BJ (cell line): Measurements from ENCODE around the gene SLC25A51. TPM values are rescaled to one million over a fixed set of nuclear protein-coding genes. Genes with fewer than 3 reads are reported as not detected.

Experiments
- CTCF ChIA-PET: fragments of 350-600 bp; formaldehyde crosslinking; extraction: SDS; loops from one replicate; lab custom pipeline; 2021; ENCODE audit warnings: antibody characterized with exemption, inconsistent platforms; lab: Yijun Ruan, JAX
- POLR2A ChIA-PET: fragments of 300-600 bp; sonication (Branson Sonifier 250); formaldehyde crosslinking; extraction: SDS; loops from one replicate; lab custom pipeline; 2021; ENCODE audit warnings: antibody characterized with exemption; lab: Charles Lee
- DNase-seq: peaks from one replicate; pipeline ENCODE4 v3.0.0-alpha.2; 2011; ENCODE audit warnings: low read depth
- H3K27me3 ChIP-seq: 2 replicates; pipeline ENCODE4 v1.6.0; 2011; ENCODE audit warnings: low read length; ENCODE audit not compliant: control insufficient read depth, insufficient read depth
- H3K36me3 ChIP-seq: 2 replicates; pipeline ENCODE4 v1.5.1; 2011; ENCODE audit warnings: low read length; ENCODE audit not compliant: control insufficient read depth, insufficient read depth
- H3K4me3 ChIP-seq: 2 replicates; pipeline ENCODE4 v1.5.1; 2011; ENCODE audit warnings: low read depth, mild to moderate bottlenecking, control low read depth, low read length
- CTCF ChIP-seq: IDR thresholded peaks from 2 replicates; pipeline ENCODE4 v1.5.1; 2011; ENCODE audit warnings: low read depth, mild to moderate bottlenecking, control low read depth, inconsistent platforms, low read length, moderate library complexity; ENCODE audit not compliant: insufficient read depth
- polyA plus RNA-seq: library from polyadenylated mRNA; depleted of rRNA; stranded (reverse); fragments of >200 nt; gene quantifications from 2 replicates; pipeline ENCODE4 v1.2.3, GENCODE V29; 2011

SLC25A51 gene
- polyA plus RNA-seq, 1 experiment: 15.6 TPM

- ChIA-PET CTCF (interaction anchor here (1.0 to 1.2 kb wide), 2 partner anchors 151 to 243 kb away, joined by 3 to 5 read pairs; partner anchors contain the start of gene SHB), POLR2A (interaction anchor here (0.5 kb wide), 1 partner anchor 117 kb away, joined by 13 read pairs; no protein-coding TSS in a partner anchor)
- no peaks in the 10 kb centered on the region for H3K27me3 ChIP-seq
- peaks cover 12% of the 10 kb centered on the region for H3K36me3 ChIP-seq
- DNase-seq: no peak
- no peak overlapping the region for H3K4me3 ChIP-seq
- TF ChIP-seq CTCF: no peak
Observed at GRCh38 chr9:37917801-37918664, 14.1 kb upstream of the SLC25A51 start.

- H3K27me3 ChIP-seq: no peaks in the 10 kb centered on the region
- ChIA-PET POLR2A (interaction anchor here (0.5 to 0.6 kb wide), 2 partner anchors 46 to 116 kb away, joined by 3 to 13 read pairs; no protein-coding TSS in a partner anchor), CTCF (interaction anchor here (1.1 to 5.0 kb wide), 3 partner anchors 18 to 170 kb away, joined by 3 to 42 read pairs (median 30); no protein-coding TSS in a partner anchor)
- peaks cover 12% of the 10 kb centered on the region for H3K36me3 ChIP-seq
- no peak for DNase-seq
- TF ChIP-seq CTCF: no peak
- H3K4me3 ChIP-seq: no peak overlapping the region
Observed at GRCh38 chr9:37917313-37917731, 13.4 kb upstream of the SLC25A51 start.

- ChIA-PET CTCF (interaction anchor here (1.1 to 7.0 kb wide), 5 partner anchors 18 to 447 kb away, joined by 3 to 44 read pairs (median 30); no protein-coding TSS in a partner anchor), POLR2A (interaction anchor here (0.6 kb wide), 1 partner anchor 46 kb away, joined by 3 read pairs; no protein-coding TSS in a partner anchor)
- no peak for DNase-seq
- no peaks in the 10 kb centered on the region for H3K27me3 ChIP-seq
- no peak overlapping the region for H3K4me3 ChIP-seq
- peaks cover 12% of the 10 kb centered on the region for H3K36me3 ChIP-seq
- TF ChIP-seq CTCF: no peak
Observed at GRCh38 chr9:37916471-37917312, 12.8 kb upstream of the SLC25A51 start.

- Histone ChIP-seq H3K36me3 (peaks cover 12% of the 10 kb centered on the region), H3K27me3 (no peaks in the 10 kb centered on the region), H3K4me3 (no peak overlapping the region)
- POLR2A ChIA-PET: no interaction called here
- DNase-seq: no peak
- no peak for TF ChIP-seq CTCF
- CTCF ChIA-PET: interaction anchor here (1.1 to 7.0 kb wide), 6 partner anchors 17 to 447 kb away, joined by 3 to 44 read pairs (median 17); no protein-coding TSS in a partner anchor
Observed at GRCh38 chr9:37915911-37916470, 12.1 kb upstream of the SLC25A51 start.
